H1 (cell line): ENCODE results near the gene MYLK. TPM values are rescaled to one million over a fixed set of nuclear protein-coding genes. Genes with fewer than 3 reads are reported as not detected.

ENCODE experiments used
- CTCF ChIA-PET: fragments of 300-600 bp; sonication (Branson Sonifier 250); formaldehyde crosslinking; loops from one replicate; lab custom pipeline; 2021; ENCODE audit not compliant: partially characterized antibody; lab: Charles Lee
- POLR2A ChIA-PET: fragments of 300-600 bp; sonication (Branson Sonifier 250); formaldehyde crosslinking; loops from one replicate; lab custom pipeline; 2021; ENCODE audit warnings: inconsistent platforms; ENCODE audit not compliant: partially characterized antibody; lab: Charles Lee
- DNase-seq, 2 experiments: peaks; one replicate each; pipeline versions ENCODE4 v3.0.0 to v3.0.0-alpha.2; 2010 to 2022; ENCODE audit warnings: low spot score in 2 of 2, low read depth in 1 of 2, mixed read lengths in 1 of 2
- FAIRE-seq: peaks from 2 replicates; lab custom pipeline; 2011; peaks lifted over from hg19 to GRCh38; lab: Jason Lieb, UNC
- H2AFZ ChIP-seq: 2 replicates; pipeline ENCODE4 v1.8.1; 2012; ENCODE audit warnings: low read length, inconsistent platforms
- H2AK5ac ChIP-seq: 2 replicates; pipeline ENCODE4 v1.6.1; 2013; ENCODE audit warnings: low read depth, low read length
- H2BK120ac ChIP-seq: replicated peaks from 2 replicates; pipeline ENCODE3; 2013; ENCODE audit warnings: low read depth, low read length, inconsistent platforms
- H2BK12ac ChIP-seq: 2 replicates; pipeline ENCODE4 v1.6.1; 2013; ENCODE audit warnings: low read depth, low read length
- H2BK15ac ChIP-seq: 2 replicates; pipeline ENCODE4 v1.6.1; 2013; ENCODE audit warnings: low read length
- H2BK20ac ChIP-seq: 2 replicates; pipeline ENCODE4 v1.6.1; 2013; ENCODE audit warnings: low read length
- H2BK5ac ChIP-seq: 2 replicates; pipeline ENCODE4 v1.6.1; 2013; ENCODE audit warnings: low read depth, low read length
- H3K14ac ChIP-seq: 2 replicates; pipeline ENCODE4 v1.6.1; 2013; ENCODE audit warnings: inconsistent platforms; ENCODE audit not compliant: insufficient read length
- H3K18ac ChIP-seq: 2 replicates; pipeline ENCODE4 v1.6.1; 2013; ENCODE audit warnings: low read length; ENCODE audit errors: extremely low read depth
- H3K23ac ChIP-seq: 2 replicates; pipeline ENCODE4 v1.6.1; 2013; ENCODE audit warnings: inconsistent platforms; ENCODE audit not compliant: insufficient read length
- H3K23me2 ChIP-seq: 2 replicates; pipeline ENCODE4 v1.6.1; 2013; ENCODE audit warnings: low read depth, low read length
- H3K27ac ChIP-seq: 2 replicates; pipeline ENCODE4 v1.6.1; 2011; ENCODE audit warnings: low read depth, low read length, inconsistent platforms
- H3K27me3 ChIP-seq, 4 experiments: replicated peaks in 1 of 4; 1 replicate in 1 of 4; 2 replicates in 3 of 4; pipeline versions ENCODE4 v1.6.1 to v1.8.1; 2011 to 2013; ENCODE audit warnings: low read length in 3 of 4, mild to moderate bottlenecking in 3 of 4, inconsistent platforms in 2 of 4, mixed read lengths in 2 of 4, moderate library complexity in 1 of 4; ENCODE audit not compliant: control insufficient read depth in 3 of 4, insufficient read depth in 3 of 4; ENCODE audit errors: extremely low read depth in 1 of 4
- H3K36me3 ChIP-seq, 4 experiments: 2 replicates each; pipeline versions ENCODE4 v1.6.1 to v1.8.1; 2011 to 2013; ENCODE audit warnings: mild to moderate bottlenecking in 4 of 4, low read length in 3 of 4, moderate library complexity in 2 of 4, control low read depth in 1 of 4, inconsistent platforms in 1 of 4; ENCODE audit not compliant: insufficient read depth in 4 of 4, control insufficient read depth in 2 of 4
- H3K4ac ChIP-seq: replicated peaks from 2 replicates; pipeline ENCODE3; 2013; ENCODE audit warnings: low read length, low read depth, mixed read lengths, inconsistent platforms; ENCODE audit not compliant: insufficient read length
- H3K4me1 ChIP-seq, 4 experiments: replicated peaks in 1 of 4; 1 replicate in 1 of 4; 2 replicates in 3 of 4; pipeline versions ENCODE4 v1.6.1 to v1.8.1; 2011 to 2013; ENCODE audit warnings: low read length in 3 of 4, inconsistent platforms in 2 of 4, mixed read lengths in 1 of 4; ENCODE audit not compliant: insufficient read depth in 4 of 4, control insufficient read depth in 3 of 4
- H3K4me2 ChIP-seq, 2 experiments: 2 replicates each; pipeline versions ENCODE4 v1.6.1 to v1.8.1; 2011 to 2013; ENCODE audit warnings: low read depth in 2 of 2, low read length in 2 of 2, control low read depth in 1 of 2, inconsistent platforms in 1 of 2, mild to moderate bottlenecking in 1 of 2; ENCODE audit not compliant: insufficient read depth in 1 of 2
- H3K4me3 ChIP-seq, 4 experiments: fragments of 200-600, 300-600 bp in 1 of 4; sonication (generic), shearing (Covaris generic), sonication (Bioruptor Twin) in 1 of 4; 2 replicates each; pipeline versions ENCODE4 v1.5.1 to v1.8.1; 2011 to 2016; ENCODE audit warnings: low read length in 4 of 4, low read depth in 3 of 4, control low read depth in 2 of 4, inconsistent platforms in 2 of 4, mild to moderate bottlenecking in 2 of 4, mixed read lengths in 1 of 4, moderate library complexity in 1 of 4; ENCODE audit not compliant: insufficient read depth in 2 of 4; ENCODE audit errors: extremely low read depth in 1 of 4
- H3K56ac ChIP-seq: replicated peaks from 2 replicates; pipeline ENCODE3; 2013; ENCODE audit warnings: low read depth, mild to moderate bottlenecking, mixed read lengths, low read length, inconsistent platforms; ENCODE audit not compliant: insufficient read length
- H3K79me1 ChIP-seq: 2 replicates; pipeline ENCODE4 v1.6.1; 2013; ENCODE audit warnings: low read depth, low read length, control low read depth
- H3K79me2 ChIP-seq, 2 experiments: 2 replicates each; pipeline versions ENCODE4 v1.6.1 to v1.8.1; 2012 to 2013; ENCODE audit warnings: low read length in 2 of 2, mild to moderate bottlenecking in 2 of 2, inconsistent platforms in 1 of 2; ENCODE audit not compliant: insufficient read depth in 2 of 2, control insufficient read depth in 1 of 2
- H3K9ac ChIP-seq, 4 experiments: replicated peaks in 1 of 4; 1 replicate in 1 of 4; 2 replicates in 3 of 4; pipeline versions ENCODE4 v1.6.1 to v1.8.1; 2011 to 2013; ENCODE audit warnings: low read depth in 3 of 4, low read length in 3 of 4, control low read depth in 2 of 4, mild to moderate bottlenecking in 2 of 4, moderate library complexity in 2 of 4, inconsistent platforms in 1 of 4; ENCODE audit errors: extremely low read depth in 1 of 4
- H3K9me3 ChIP-seq, 2 experiments: 2 replicates each; pipeline versions ENCODE4 v1.6.1 to v1.8.1; 2012 to 2013; ENCODE audit warnings: mild to moderate bottlenecking in 2 of 2, moderate library complexity in 2 of 2, control low read depth in 1 of 2, inconsistent platforms in 1 of 2, low read depth in 1 of 2, low read length in 1 of 2, mixed read lengths in 1 of 2; ENCODE audit not compliant: insufficient read depth in 2 of 2
- H4K20me1 ChIP-seq, 2 experiments: replicated peaks in 1 of 2; 2 replicates each; pipeline versions ENCODE3 to v1.8.1; 2011 to 2013; ENCODE audit warnings: inconsistent platforms in 2 of 2, low read length in 2 of 2, mild to moderate bottlenecking in 1 of 2; ENCODE audit not compliant: insufficient read depth in 2 of 2, control insufficient read depth in 1 of 2
- H4K5ac ChIP-seq: 2 replicates; pipeline ENCODE4 v1.6.1; 2013; ENCODE audit warnings: low read length, low read depth, mixed read lengths, inconsistent platforms; ENCODE audit not compliant: insufficient read length
- H4K8ac ChIP-seq: 2 replicates; pipeline ENCODE4 v1.8.0; 2013; ENCODE audit warnings: mild to moderate bottlenecking, moderate library complexity, low read length, inconsistent platforms; ENCODE audit not compliant: insufficient read depth; ENCODE audit errors: extremely low read depth
- H4K91ac ChIP-seq: replicated peaks from 2 replicates; pipeline ENCODE3; 2013; ENCODE audit warnings: low read length, mixed read lengths, inconsistent platforms; ENCODE audit not compliant: insufficient read length
- ATF3 ChIP-seq: IDR thresholded peaks from 2 replicates; pipeline ENCODE4 v1.6.1; 2011; ENCODE audit warnings: low read depth, mild to moderate bottlenecking, low read length; ENCODE audit not compliant: insufficient read depth
- CEBPB ChIP-seq: IDR thresholded peaks from 2 replicates; pipeline ENCODE4 v1.6.1; 2012; ENCODE audit warnings: low read depth, low read length
- CHD1 ChIP-seq: IDR thresholded peaks from 2 replicates; pipeline ENCODE4 v1.6.1; 2012; ENCODE audit warnings: low read depth, low read length, improper control_type of control experiment
- CREB1 ChIP-seq: IDR thresholded peaks from 2 replicates; pipeline ENCODE4 v1.6.1; 2012; ENCODE audit warnings: inconsistent platforms
- HDAC6 ChIP-seq: IDR thresholded peaks from one replicate; pipeline ENCODE4 v1.7.1; 2012; ENCODE audit warnings: low read depth, mild to moderate bottlenecking, inconsistent platforms, low read length, moderate library complexity
- KDM1A ChIP-seq: fragments of 200-600, 300-600 bp; sonication (generic); IDR thresholded peaks from 2 replicates; pipeline ENCODE4 v1.7.1; 2016; ENCODE audit warnings: mild to moderate bottlenecking, low read length, borderline replicate concordance
- MAX ChIP-seq: IDR thresholded peaks from 2 replicates; pipeline ENCODE4 v1.6.1; 2012; ENCODE audit warnings: inconsistent platforms
- POLR2A ChIP-seq, 2 experiments: IDR thresholded peaks; 1 replicate in 1 of 2; 2 replicates in 1 of 2; pipeline ENCODE4 v1.6.1; 2011; ENCODE audit warnings: low read depth in 2 of 2, low read length in 2 of 2, mild to moderate bottlenecking in 2 of 2; ENCODE audit errors: control extremely low read depth in 1 of 2
- POLR2AphosphoS5 ChIP-seq: IDR thresholded peaks from 2 replicates; pipeline ENCODE4 v1.6.1; 2011; ENCODE audit warnings: low read depth, low read length
- POU5F1 ChIP-seq: IDR thresholded peaks from 2 replicates; pipeline ENCODE4 v1.6.1; 2011; ENCODE audit warnings: low read depth, mild to moderate bottlenecking, low read length, moderate library complexity
- SUZ12 ChIP-seq: fragments of 200-600 bp; sonication (generic); IDR thresholded peaks from 2 replicates; pipeline ENCODE4 v1.6.1; 2012; ENCODE audit warnings: mild to moderate bottlenecking, inconsistent platforms, low read length, moderate library complexity, mixed read lengths
- TCF12 ChIP-seq: IDR thresholded peaks from 2 replicates; pipeline ENCODE4 v1.6.1; 2011; ENCODE audit warnings: low read depth, mild to moderate bottlenecking, low read length
- WGBS, 2 experiments: shearing (Covaris generic) in 1 of 2; methylation state at CpG; one replicate each; pipeline versions ENCODE4 v1.1.6 to v1.1.7; 2013 to 2015; ENCODE audit warnings: low lambda C conversion rate in 2 of 2, mixed read lengths in 2 of 2, inconsistent platforms in 1 of 2, low coverage in 1 of 2, missing lambda C conversion rate in 1 of 2; ENCODE audit not compliant: insufficient replicate concordance in 2 of 2, insufficient coverage in 1 of 2, insufficient read length in 1 of 2; ENCODE audit errors: extremely low coverage in 1 of 2, missing lambda C conversion rate in 1 of 2; 5-methylcytosine and 5-hydroxymethylcytosine counted together
- polyA plus RNA-seq, 7 experiments: library from polyadenylated mRNA; depleted of rRNA in 3 of 7; stranded (reverse) in 5 of 7; unstranded in 2 of 7; fragments of >200 nt in 5 of 7; fragments of 200-250 nt in 2 of 7; gene quantifications; 1 replicate in 5 of 7; 2 replicates in 1 of 7; 4 replicates in 1 of 7; pipeline versions ENCODE4 v1.2.1 to v1.2.3, GENCODE V29; 2011 to 2013; ENCODE audit warnings: missing spikeins in 2 of 7, mixed read lengths in 2 of 7
- total RNA-seq: library from RNA; stranded (reverse); fragmentation: NEBNext Ultra II Directional; extraction: Animal tissue kit (Norgen Biotek cat#: 25700); gene quantifications from 2 replicates; pipeline ENCODE4 v1.2.1, GENCODE V29; 2021

The MYLK gene
- total and polyA plus RNA-seq, 2 of the 8 experiments (the other 6 are each of a cell fraction or from before 2014, with no cell fraction given): 11.6 to 21.3 TPM

GRCh38 chr3:123584284-123584987 is 299.7 kb downstream of the MYLK start:
- no peak overlapping the region for H4K91ac ChIP-seq
- H3K27ac ChIP-seq: no peak overlapping the region
- peak overlapping the region; percentile 74; the same call in 1 of the 2 replicates for H2AFZ ChIP-seq
- FAIRE-seq (no peak), DNase-seq (no peak)
- peak overlapping the region; percentile 92 to 99 (median 96) for H3K9ac ChIP-seq
- H3K4me3 ChIP-seq: peak overlapping the region; percentile 80 to 99 (median 82)
- peaks cover 0 to 1% of the 10 kb centered on the region in 2 experiments for H4K20me1 ChIP-seq
- H3K23ac ChIP-seq: no peak overlapping the region
- H3K56ac ChIP-seq: no peak overlapping the region
- 1% methylated on average over 29 of the region's 65 CpGs; no CpG with 5 or more reads in 1 of the 2 experiments for WGBS, 2 experiments
- H3K79me1 ChIP-seq: no peaks in the 10 kb centered on the region
- no peak overlapping the region for H3K14ac ChIP-seq
- no peak overlapping the region for H2BK12ac ChIP-seq
- peaks cover 0 to 3% of the 10 kb centered on the region in 2 experiments; a peak in 2 of 4 replicates for H3K79me2 ChIP-seq
- H2BK15ac ChIP-seq: no peak overlapping the region
- peaks cover 15% of the 10 kb centered on the region for H3K23me2 ChIP-seq
- H2BK5ac ChIP-seq: no peak overlapping the region; the same call in 1 of the 2 replicates
- H3K4me2 ChIP-seq: peak overlapping the region; percentile 87 to 89
- H3K4ac ChIP-seq: no peak overlapping the region
- H3K4me1 ChIP-seq: peaks cover 0 to 3% (median 0%) of the 10 kb centered on the region in 4 experiments; a peak in 3 of 7 replicates
- H3K9me3 ChIP-seq: peaks cover under 1 to 1% of the 10 kb centered on the region in 2 experiments; a peak in 1 of 4 replicates
- no peak overlapping the region for H2AK5ac ChIP-seq
- no peak overlapping the region for H2BK20ac ChIP-seq
- H3K18ac ChIP-seq: 0 out of 2 replicates have a peak overlapping the region, but pooled peaks have one; percentile 54
- H3K36me3 ChIP-seq: peaks cover 0 to 7% (median 3%) of the 10 kb centered on the region in 4 experiments; a peak in 2 of 8 replicates
- peak overlapping the region; percentile 60 for H4K5ac ChIP-seq
- POLR2A ChIA-PET: interaction anchor here (0.7 to 2.5 kb wide), 10 partner anchors 8 to 818 kb away, joined by 3 to 12 read pairs (median 4); partner anchors contain the start of gene SEC22A
- no peak overlapping the region for H2BK120ac ChIP-seq
- CTCF ChIA-PET: interaction anchor here (1.1 to 3.4 kb wide), 5 partner anchors 13 to 60 kb away, joined by 3 to 16 read pairs (median 4); no protein-coding TSS in a partner anchor
- peak overlapping the region; percentile 89 for H4K8ac ChIP-seq
- H3K27me3 ChIP-seq: no peaks in the 10 kb centered on the region
- TF ChIP-seq POLR2A (IDR thresholded peaks at IDR 0.05; ENCODE audit: control extremely low read depth in 1 of 2, low read depth in 2 of 2, low read length in 2 of 2) (no peak), CREB1 (no peak), POLR2AphosphoS5 (no peak), ATF3 (no peak), TCF12 (no peak), CHD1 (no peak), MAX (no peak), KDM1A (no peak), SUZ12 (no peak), CEBPB (no peak), POU5F1 (no peak), HDAC6 (no peak)
